Measurements from ENCODE around the gene UVRAG.

UVRAG gene

DNA sequence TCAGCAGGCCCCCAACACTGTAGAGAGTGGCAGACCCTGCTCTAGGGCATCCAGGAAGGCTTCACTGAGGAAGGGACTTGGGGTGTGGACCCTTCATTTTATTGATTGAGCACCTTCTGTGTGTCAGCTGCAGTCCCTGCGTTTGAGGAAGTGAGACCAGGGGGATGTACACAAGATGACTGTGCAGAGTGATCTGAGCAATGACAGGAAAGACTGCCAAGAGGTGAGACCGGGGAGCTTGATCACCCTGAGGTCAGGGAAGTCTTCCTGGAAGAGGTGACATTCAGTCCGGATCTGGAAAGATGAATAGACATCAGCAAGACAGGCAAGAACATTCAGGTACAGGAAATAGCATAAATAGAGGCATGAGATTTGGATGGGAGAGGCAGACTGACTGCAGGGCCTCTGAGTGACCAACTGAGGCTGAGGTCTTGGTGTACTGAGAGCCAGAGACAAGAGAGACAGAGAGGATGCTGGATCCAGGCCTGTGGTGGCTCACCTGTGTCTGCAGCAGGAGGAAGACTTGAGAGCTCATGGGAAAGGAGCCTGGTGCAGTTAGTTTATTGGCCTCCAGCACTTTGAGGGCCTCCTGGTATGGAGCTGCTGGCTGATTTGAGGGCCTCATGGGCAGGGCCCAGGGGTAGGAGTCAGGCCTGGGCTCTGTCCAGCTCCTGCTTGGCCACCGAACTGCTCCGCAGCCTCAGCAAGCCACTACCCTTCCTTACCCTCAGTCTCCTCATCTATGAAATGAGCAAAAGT is 41.2 kb upstream of the UVRAG start:
- TF ChIP-seq, protein P1, sequence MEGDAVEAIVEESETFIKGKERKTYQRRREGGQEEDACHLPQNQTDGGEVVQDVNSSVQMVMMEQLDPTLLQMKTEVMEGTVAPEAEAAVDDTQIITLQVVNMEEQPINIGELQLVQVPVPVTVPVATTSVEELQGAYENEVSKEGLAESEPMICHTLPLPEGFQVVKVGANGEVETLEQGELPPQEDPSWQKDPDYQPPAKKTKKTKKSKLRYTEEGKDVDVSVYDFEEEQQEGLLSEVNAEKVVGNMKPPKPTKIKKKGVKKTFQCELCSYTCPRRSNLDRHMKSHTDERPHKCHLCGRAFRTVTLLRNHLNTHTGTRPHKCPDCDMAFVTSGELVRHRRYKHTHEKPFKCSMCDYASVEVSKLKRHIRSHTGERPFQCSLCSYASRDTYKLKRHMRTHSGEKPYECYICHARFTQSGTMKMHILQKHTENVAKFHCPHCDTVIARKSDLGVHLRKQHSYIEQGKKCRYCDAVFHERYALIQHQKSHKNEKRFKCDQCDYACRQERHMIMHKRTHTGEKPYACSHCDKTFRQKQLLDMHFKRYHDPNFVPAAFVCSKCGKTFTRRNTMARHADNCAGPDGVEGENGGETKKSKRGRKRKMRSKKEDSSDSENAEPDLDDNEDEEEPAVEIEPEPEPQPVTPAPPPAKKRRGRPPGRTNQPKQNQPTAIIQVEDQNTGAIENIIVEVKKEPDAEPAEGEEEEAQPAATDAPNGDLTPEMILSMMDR (conservative IDR thresholded peaks at IDR 0.05; ENCODE audit: low read depth, low read length) = no peak
- H3K9ac ChIP-seq = no peak overlapping the region
- H3K4me3 ChIP-seq (IDR thresholded peaks at IDR 0.05; ENCODE audit: insufficient read depth, low read depth, low read length) = no peak overlapping the region
- H3K27me3 ChIP-seq (ENCODE audit: insufficient read depth, low read depth) = no peaks in the 10 kb centered on the region
- no peak overlapping the region for H2AFZ ChIP-seq (ENCODE audit: low read depth)
- no peak overlapping the region for H3K27ac ChIP-seq
- H4K20me1 ChIP-seq (ENCODE audit: insufficient read depth) = no peaks in the 10 kb centered on the region
- peaks cover 17% of the 10 kb centered on the region for H3K4me1 ChIP-seq (ENCODE audit: low read depth, poor library complexity, severe bottlenecking)
- no peak overlapping the region for H3K4me2 ChIP-seq
- H3K36me3 ChIP-seq (ENCODE audit: insufficient read depth) = no peaks in the 10 kb centered on the region
- H3K79me2 ChIP-seq (ENCODE audit: insufficient read depth, low read depth) = peaks cover 29% of the 10 kb centered on the region

DNA sequence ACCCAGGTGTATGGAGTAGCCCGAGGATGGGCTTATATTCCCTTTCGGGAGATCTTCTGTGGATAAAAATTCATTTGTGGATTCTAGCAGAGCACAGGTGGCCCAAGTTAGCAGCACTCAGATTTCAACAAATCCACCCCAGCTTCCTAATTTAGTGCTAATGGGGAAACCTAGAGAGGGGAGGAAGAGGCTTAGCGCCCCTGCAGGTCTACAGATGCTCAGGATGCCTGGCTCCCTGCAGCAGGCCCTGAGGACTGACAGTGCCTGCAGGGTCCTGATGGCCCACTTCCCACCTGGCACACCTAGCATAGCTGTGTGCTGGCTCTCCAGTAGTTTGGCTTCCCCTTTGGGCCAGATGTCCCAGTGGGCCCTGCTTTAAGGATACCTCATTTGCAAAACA is 40.0 kb upstream of the UVRAG start:
- TF ChIP-seq, protein P1 (conservative IDR thresholded peaks at IDR 0.05; ENCODE audit: low read depth, low read length) = no peak
- H3K9ac ChIP-seq = no peak overlapping the region
- H3K4me2 ChIP-seq = no peak overlapping the region
- H3K4me1 ChIP-seq (ENCODE audit: low read depth, poor library complexity, severe bottlenecking) = peaks cover 9% of the 10 kb centered on the region
- H3K79me2 ChIP-seq (ENCODE audit: insufficient read depth, low read depth) = peaks cover 17% of the 10 kb centered on the region; the same call in 1 of the 2 replicates
- no peak overlapping the region for H2AFZ ChIP-seq (ENCODE audit: low read depth)
- H3K27me3 ChIP-seq (ENCODE audit: insufficient read depth, low read depth) = no peaks in the 10 kb centered on the region
- no peak overlapping the region for H3K27ac ChIP-seq
- no peaks in the 10 kb centered on the region for H3K36me3 ChIP-seq (ENCODE audit: insufficient read depth)
- no peaks in the 10 kb centered on the region for H4K20me1 ChIP-seq (ENCODE audit: insufficient read depth)
- H3K4me3 ChIP-seq (IDR thresholded peaks at IDR 0.05; ENCODE audit: insufficient read depth, low read depth, low read length) = no peak overlapping the region

DNA sequence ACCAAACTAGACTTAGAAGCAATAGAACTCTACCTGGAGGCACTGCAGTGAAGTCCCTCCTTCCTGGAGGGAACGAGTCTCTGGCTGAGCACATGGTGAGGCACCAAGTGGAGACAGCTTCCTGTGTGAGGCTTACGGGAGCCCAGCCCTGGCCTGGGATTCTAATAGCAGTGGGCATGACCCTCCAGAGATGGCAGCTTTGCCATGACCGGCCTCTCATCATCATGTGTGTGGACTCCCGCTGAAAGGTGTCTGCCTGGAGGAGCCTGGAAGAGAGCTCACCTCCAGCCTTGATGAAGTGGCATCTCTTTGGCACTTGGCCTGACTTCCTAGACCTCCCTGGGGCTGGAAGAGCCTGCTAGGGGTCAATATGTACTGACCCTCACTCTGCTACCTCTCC is 38.5 kb upstream of the UVRAG start:
- no peaks in the 10 kb centered on the region for H3K36me3 ChIP-seq (ENCODE audit: insufficient read depth)
- peaks cover 3% of the 10 kb centered on the region; the same call in 1 of the 2 replicates for H3K79me2 ChIP-seq (ENCODE audit: insufficient read depth, low read depth)
- no peak overlapping the region for H3K9ac ChIP-seq
- TF ChIP-seq, protein P1 (conservative IDR thresholded peaks at IDR 0.05; ENCODE audit: low read depth, low read length) = no peak
- no peaks in the 10 kb centered on the region for H3K27me3 ChIP-seq (ENCODE audit: insufficient read depth, low read depth)
- no peak overlapping the region for H2AFZ ChIP-seq (ENCODE audit: low read depth)
- H4K20me1 ChIP-seq (ENCODE audit: insufficient read depth) = no peaks in the 10 kb centered on the region
- no peak overlapping the region for H3K27ac ChIP-seq
- H3K4me2 ChIP-seq = no peak overlapping the region
- no peak overlapping the region for H3K4me3 ChIP-seq (IDR thresholded peaks at IDR 0.05; ENCODE audit: insufficient read depth, low read depth, low read length)
- H3K4me1 ChIP-seq (ENCODE audit: low read depth, poor library complexity, severe bottlenecking) = no peaks in the 10 kb centered on the region

DNA sequence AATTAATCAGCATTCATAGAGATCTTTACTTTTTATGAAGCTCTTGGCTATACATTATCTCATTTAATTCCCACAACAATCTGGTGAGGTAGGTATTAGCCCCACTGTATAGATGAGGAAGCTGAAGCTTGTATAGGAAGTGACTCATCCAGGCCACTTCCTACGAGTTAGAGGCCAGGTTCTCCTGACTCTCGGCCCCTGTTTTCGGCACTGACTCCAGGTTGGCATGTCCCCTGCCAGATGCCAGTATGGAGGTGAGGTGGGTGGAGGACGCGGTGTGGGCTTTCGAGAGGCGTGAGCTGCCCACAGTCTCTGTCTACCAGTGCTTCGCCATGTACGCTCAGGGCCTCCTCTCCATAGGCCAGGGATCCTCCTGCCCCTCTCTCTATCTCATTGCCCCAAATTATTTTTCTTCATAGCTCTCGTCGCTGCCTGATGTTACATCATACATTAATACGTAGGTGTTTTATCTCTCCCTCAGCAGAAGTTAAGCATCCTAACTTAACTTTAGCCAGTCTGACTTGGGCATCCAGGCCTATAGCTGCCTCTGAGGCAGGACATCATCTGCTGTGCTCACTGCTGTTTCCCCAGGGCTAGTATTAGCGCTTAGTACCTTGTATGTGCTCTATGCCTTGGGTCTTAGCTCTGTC is 37.4 kb upstream of the UVRAG start:
- TF ChIP-seq, protein P1 (conservative IDR thresholded peaks at IDR 0.05; ENCODE audit: low read depth, low read length) = no peak
- Histone ChIP-seq H3K27ac (no peak overlapping the region), H3K4me2 (no peak overlapping the region), H3K79me2 (ENCODE audit: insufficient read depth, low read depth) (no peaks in the 10 kb centered on the region), H3K27me3 (ENCODE audit: insufficient read depth, low read depth) (no peaks in the 10 kb centered on the region), H3K36me3 (ENCODE audit: insufficient read depth) (no peaks in the 10 kb centered on the region), H3K4me3 (IDR thresholded peaks at IDR 0.05; ENCODE audit: insufficient read depth, low read depth, low read length) (no peak overlapping the region), H4K20me1 (ENCODE audit: insufficient read depth) (no peaks in the 10 kb centered on the region), H2AFZ (ENCODE audit: low read depth) (no peak overlapping the region), H3K4me1 (ENCODE audit: low read depth, poor library complexity, severe bottlenecking) (no peaks in the 10 kb centered on the region), H3K9ac (no peak overlapping the region)
